ENCODE measurements around the gene TPRN. TPM values are rescaled to one million over a fixed set of nuclear protein-coding genes. Genes with fewer than 3 reads are reported as not detected.
"Not testable (repeated sequence)": the region's sequence is repeated elsewhere in the genome, so short reads cannot be mapped to it uniquely, and the experiment has no call there.

Gene TPRN
- total RNA-seq, 1 donor from 2014 or later: 18.0 TPM

DNA sequence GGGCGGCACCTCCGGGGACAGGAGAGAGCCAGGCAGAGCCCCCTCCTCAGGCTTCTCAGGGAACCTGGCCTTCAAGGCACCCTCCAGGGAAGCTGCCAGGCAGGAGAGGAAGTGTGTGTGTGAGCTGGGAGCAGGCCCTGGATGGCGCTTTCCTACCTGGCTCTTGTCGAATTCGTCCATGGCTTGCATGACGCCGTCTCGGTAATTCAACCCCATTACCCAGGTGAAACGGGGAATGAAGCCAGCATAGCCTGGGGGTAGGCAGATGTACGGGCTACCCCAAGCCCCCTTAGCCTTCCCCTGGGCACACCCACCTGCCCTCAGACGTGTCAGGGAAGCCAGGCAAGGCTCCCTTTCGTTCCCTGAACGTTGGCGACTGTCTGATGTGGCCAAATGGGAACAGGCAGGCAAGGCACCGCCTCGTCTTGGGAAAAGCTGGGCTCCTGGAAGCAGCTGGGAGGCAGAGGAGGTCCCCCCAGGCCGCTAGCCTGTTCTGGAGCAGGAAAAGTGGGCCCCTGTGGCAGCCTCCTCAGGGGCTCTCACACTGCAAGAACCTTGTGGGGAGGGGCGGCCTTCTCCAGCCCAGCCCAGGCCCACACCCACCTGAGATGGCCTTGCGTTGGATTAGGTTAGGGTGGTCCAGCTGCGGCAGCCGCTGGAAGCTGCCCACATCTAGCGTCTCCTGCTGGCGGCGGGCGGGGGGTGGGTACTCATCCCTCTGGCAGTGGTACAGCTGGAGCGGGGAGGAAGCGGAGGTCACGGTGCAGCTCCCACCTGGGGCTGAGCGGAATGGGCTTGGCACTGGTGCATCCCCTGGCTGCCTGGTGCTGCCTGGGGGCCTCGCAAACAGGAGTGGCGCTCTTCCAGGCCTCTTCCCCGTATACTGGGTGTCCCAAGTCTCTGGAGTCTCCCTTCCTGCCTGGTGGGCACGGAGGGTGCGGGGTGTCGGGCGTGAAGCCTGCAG is 44.2 kb upstream of the TPRN start:
- Histone ChIP-seq H3K4me1 (peaks cover 54% of the 10 kb centered on the region), H3K27ac (replicated peaks) (peak overlapping the region; percentile 27)

DNA sequence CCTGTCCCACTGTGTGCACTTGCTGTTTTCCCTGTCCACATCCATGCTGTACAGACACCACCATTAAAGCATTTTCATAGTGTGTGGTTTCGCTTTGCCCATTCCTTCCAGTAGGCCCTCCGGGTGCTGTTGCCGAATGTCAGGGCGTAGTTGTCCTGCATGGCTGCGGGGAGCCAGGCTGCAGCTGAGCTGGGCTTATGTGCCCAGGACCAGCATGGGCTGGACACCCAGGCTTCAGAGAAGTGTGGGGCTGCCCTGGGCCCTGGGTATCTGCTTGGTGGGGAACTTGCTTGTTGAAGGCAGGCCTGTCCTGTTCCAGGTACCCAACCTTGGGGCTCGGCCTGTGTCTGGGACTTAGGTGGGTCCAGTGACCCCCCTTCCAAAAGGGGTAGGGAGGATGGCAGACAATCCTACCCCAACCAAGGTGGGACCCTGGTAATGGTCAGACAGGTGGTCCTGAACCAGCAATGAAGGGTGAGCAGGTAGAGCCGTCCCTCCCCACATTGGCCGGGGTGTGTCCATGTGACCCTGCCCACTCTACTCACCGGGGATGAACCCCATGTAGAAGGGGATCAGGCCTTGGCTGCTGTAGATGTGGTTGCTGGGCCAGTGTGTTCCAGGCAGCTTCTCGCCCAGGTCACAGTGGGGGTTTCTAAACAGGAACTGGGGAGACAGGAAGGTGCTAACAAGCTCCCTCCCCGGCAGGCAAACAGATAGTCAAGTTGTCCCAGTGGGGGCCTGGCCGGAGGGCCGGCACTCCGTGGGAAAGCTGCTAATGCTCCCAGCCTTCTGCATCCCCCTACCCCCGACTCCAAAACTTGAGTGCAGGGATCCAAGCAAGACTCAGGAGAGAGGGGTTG is 43.3 kb upstream of the TPRN start:
- intact Hi-C loops (cut with micrococcal nuclease): no loop called here
- TF ChIP-seq, protein P1, sequence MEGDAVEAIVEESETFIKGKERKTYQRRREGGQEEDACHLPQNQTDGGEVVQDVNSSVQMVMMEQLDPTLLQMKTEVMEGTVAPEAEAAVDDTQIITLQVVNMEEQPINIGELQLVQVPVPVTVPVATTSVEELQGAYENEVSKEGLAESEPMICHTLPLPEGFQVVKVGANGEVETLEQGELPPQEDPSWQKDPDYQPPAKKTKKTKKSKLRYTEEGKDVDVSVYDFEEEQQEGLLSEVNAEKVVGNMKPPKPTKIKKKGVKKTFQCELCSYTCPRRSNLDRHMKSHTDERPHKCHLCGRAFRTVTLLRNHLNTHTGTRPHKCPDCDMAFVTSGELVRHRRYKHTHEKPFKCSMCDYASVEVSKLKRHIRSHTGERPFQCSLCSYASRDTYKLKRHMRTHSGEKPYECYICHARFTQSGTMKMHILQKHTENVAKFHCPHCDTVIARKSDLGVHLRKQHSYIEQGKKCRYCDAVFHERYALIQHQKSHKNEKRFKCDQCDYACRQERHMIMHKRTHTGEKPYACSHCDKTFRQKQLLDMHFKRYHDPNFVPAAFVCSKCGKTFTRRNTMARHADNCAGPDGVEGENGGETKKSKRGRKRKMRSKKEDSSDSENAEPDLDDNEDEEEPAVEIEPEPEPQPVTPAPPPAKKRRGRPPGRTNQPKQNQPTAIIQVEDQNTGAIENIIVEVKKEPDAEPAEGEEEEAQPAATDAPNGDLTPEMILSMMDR (IDR thresholded peaks at IDR 0.05; ENCODE audit: borderline replicate concordance): no peak
- no peaks in the 10 kb centered on the region for H3K9me3 ChIP-seq (replicated peaks)

More for the DNA sequence above, 44.2 kb upstream of the TPRN start:
- DNase-seq: no peak
- no peaks in the 10 kb centered on the region for H3K27me3 ChIP-seq (ENCODE audit: low read depth)
- H3K4me3 ChIP-seq: no peak overlapping the region
- peaks cover 22% of the 10 kb centered on the region for H3K36me3 ChIP-seq
- TF ChIP-seq, protein P1 (IDR thresholded peaks at IDR 0.05; ENCODE audit: borderline replicate concordance): no peak
- intact Hi-C loops (cut with micrococcal nuclease): no loop called here
- H3K9me3 ChIP-seq (replicated peaks): no peaks in the 10 kb centered on the region

DNA sequence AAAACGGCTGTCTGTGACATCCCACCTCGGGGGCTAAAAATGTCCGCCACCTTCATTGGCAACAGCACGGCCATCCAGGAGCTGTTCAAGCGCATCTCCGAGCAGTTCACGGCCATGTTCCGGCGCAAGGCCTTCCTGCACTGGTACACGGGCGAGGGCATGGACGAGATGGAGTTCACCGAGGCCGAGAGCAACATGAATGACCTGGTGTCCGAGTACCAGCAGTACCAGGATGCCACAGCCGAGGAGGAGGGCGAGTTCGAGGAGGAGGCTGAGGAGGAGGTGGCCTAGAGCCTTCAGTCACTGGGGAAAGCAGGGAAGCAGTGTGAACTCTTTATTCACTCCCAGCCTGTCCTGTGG is 42.7 kb upstream of the TPRN start:
- peaks cover 64% of the 10 kb centered on the region for H3K4me1 ChIP-seq
- peak overlapping the region; percentile 96 for H3K4me3 ChIP-seq
- H3K9me3 ChIP-seq (replicated peaks); H3K27ac ChIP-seq (replicated peaks); DNase-seq; intact Hi-C loops (cut with micrococcal nuclease); H3K27me3 ChIP-seq (ENCODE audit: low read depth): not testable (repeated sequence)
- peaks cover 22% of the 10 kb centered on the region for H3K36me3 ChIP-seq

More for the DNA sequence above, 43.3 kb upstream of the TPRN start:
- Histone ChIP-seq H3K27ac (replicated peaks) (peak overlapping the region; percentile 27), H3K4me1 (peaks cover 58% of the 10 kb centered on the region), H3K4me3 (peak overlapping the region; percentile 96), H3K27me3 (ENCODE audit: low read depth) (no peaks in the 10 kb centered on the region), H3K36me3 (peaks cover 22% of the 10 kb centered on the region)
- no peak for DNase-seq

DNA sequence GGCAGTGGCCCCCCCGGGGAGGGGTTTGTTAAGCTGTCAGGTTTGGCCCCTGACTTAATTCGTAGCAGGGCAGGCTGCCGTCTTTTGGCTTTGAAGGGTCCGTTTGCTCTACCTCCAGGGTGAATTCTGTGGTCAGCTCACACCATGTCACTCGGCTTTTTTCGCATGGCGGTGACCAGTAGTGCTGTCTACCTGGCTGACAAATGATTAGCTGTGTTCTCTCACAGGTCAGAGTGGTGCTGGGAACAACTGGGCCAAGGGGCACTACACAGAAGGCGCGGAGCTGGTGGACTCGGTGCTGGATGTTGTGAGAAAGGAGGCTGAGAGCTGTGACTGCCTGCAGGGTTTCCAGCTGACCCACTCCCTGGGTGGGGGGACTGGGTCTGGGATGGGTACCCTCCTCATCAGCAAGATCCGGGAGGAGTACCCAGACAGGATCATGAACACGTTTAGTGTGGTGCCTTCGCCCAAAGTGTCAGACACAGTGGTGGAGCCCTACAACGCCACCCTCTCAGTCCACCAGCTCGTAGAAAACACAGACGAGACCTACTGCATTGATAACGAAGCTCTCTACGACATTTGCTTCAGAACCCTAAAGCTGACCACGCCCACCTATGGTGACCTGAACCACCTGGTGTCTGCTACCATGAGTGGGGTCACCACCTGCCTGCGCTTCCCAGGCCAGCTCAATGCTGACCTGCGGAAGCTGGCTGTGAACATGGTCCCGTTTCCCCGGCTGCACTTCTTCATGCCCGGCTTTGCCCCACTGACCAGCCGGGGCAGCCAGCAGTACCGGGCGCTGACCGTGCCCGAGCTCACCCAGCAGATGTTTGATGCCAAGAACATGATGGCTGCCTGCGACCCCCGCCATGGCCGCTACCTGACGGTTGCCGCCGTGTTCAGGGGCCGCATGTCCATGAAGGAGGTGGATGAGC is 42.0 kb upstream of the TPRN start:
- no peak for DNase-seq
- Histone ChIP-seq H3K4me1 (peaks cover 70% of the 10 kb centered on the region), H3K27ac (replicated peaks) (peak overlapping the region; percentile 98), H3K36me3 (peaks cover 22% of the 10 kb centered on the region), H3K9me3 (replicated peaks) (no peaks in the 10 kb centered on the region), H3K27me3 (ENCODE audit: low read depth) (no peaks in the 10 kb centered on the region), H3K4me3 (peak overlapping the region; percentile 96)
- intact Hi-C loops (cut with micrococcal nuclease): no loop called here
- TF ChIP-seq, protein P1 (IDR thresholded peaks at IDR 0.05; ENCODE audit: borderline replicate concordance): no peak

DNA sequence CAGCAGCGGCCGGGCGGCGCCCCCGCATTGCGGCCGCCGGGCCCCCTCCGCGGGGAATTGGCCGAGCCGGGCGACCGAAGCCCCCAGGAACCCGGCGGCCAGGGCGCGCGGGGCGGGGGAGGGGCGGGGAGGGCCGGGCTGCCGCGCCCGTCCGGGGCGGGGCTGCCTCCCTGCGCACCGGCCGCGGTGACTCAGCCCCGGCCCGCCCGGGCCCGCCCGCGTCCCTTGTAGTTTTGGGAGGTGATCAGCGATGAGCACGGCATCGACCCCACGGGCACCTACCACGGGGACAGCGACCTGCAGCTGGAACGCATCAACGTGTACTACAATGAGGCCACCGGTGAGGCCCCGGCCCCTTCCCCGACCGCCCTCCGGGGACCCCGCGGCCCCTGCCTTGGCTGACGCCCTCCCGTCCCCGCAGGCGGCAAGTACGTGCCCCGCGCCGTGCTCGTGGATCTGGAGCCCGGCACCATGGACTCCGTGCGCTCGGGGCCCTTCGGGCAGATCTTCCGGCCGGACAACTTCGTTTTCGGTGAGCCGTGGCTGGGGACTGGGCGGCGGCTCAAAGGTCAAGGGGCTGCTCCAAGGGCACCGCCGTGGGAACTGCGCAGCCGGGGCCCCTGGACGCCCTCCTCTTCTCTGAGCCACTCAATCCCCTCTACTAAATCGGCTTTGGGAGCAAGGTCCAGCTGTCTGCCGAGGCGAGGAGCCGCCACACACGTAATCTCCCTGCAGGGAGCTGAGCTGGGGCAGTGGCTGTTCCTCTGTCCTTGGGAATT is 41.1 kb upstream of the TPRN start:
- intact Hi-C loops (cut with micrococcal nuclease): no loop called here
- H3K4me1 ChIP-seq: peaks cover 72% of the 10 kb centered on the region
- TF ChIP-seq, protein P1 (IDR thresholded peaks at IDR 0.05; ENCODE audit: borderline replicate concordance): no peak
- no peaks in the 10 kb centered on the region for H3K9me3 ChIP-seq (replicated peaks)
- no peaks in the 10 kb centered on the region for H3K27me3 ChIP-seq (ENCODE audit: low read depth)
- H3K27ac ChIP-seq (replicated peaks): peak overlapping the region; percentile 98
- peak; percentile 72 for DNase-seq
- peak overlapping the region; percentile 96 for H3K4me3 ChIP-seq
- H3K36me3 ChIP-seq: peaks cover 22% of the 10 kb centered on the region
